Adrenal gland (tissue), 5 donors: ENCODE measurements around the gene LMAN2.

Experiments
- POLR2A ChIP-seq, 2 donors: fragments of 450-650 bp; IDR thresholded peaks; one replicate each; pipeline ENCODE4 v1.6.1; 2017; ENCODE audit warnings: antibody characterized with exemption in 2 of 2, mild to moderate bottlenecking in 2 of 2, moderate library complexity in 1 of 2
- TF ChIP-seq, protein P1 (sequence below), 6 experiments: fragments of 450-650 bp in 4 of 6; fragments of 200-600 bp in 2 of 6; sonication (generic) in 1 of 6; IDR thresholded peaks; 1 replicate in 5 of 6; 2 replicates in 1 of 6; pipeline versions ENCODE4 v1.5.1 to v1.8.0; 2016 to 2021; ENCODE audit warnings: antibody characterized with exemption in 6 of 6, mild to moderate bottlenecking in 2 of 6, moderate library complexity in 1 of 6
- donor health status: DM: no; HTN: no; CAD: no.

DNA sequence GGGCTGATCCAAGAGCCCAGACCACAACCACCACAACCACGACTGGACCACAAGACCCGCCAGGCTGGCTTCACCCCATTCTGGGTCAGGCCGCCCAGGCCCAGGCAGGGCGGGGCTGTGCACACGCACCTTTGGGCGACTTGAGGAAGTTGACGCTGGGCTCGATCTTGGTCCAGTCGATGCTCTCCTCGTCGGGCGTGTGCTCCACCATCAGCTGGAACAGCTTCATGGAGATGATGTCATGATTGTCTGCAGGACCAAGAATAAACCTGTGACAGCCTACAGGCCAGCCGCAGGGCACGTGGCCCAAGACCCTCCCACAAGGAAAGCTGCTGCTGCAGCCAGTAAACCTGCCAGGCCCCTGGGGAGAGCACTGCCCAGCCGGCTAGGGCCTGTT is 17.3 kb downstream of the LMAN2 start:
- TF ChIP-seq, protein P1, sequence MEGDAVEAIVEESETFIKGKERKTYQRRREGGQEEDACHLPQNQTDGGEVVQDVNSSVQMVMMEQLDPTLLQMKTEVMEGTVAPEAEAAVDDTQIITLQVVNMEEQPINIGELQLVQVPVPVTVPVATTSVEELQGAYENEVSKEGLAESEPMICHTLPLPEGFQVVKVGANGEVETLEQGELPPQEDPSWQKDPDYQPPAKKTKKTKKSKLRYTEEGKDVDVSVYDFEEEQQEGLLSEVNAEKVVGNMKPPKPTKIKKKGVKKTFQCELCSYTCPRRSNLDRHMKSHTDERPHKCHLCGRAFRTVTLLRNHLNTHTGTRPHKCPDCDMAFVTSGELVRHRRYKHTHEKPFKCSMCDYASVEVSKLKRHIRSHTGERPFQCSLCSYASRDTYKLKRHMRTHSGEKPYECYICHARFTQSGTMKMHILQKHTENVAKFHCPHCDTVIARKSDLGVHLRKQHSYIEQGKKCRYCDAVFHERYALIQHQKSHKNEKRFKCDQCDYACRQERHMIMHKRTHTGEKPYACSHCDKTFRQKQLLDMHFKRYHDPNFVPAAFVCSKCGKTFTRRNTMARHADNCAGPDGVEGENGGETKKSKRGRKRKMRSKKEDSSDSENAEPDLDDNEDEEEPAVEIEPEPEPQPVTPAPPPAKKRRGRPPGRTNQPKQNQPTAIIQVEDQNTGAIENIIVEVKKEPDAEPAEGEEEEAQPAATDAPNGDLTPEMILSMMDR (IDR thresholded peaks at IDR 0.05) = no peak
- no peak for TF ChIP-seq POLR2A (IDR thresholded peaks at IDR 0.05)
